Smooth muscle cell (in vitro differentiated cells): ENCODE results near the gene CACNA1D. TPM values are rescaled to one million over a fixed set of nuclear protein-coding genes. Genes with fewer than 3 reads are reported as not detected.

Experiments
- DNase-seq: peaks from one replicate; lab custom pipeline; 2025; ENCODE audit not compliant: unreplicated experiment; lab: John Stamatoyannopoulos, UW
- H2AFZ ChIP-seq: fragments of 200-600 bp; sonication (generic); 2 replicates; pipeline ENCODE4 v1.6.0; 2016; ENCODE audit warnings: antibody characterized with exemption, low read depth, mild to moderate bottlenecking
- H3F3A ChIP-seq: fragments of 200-600 bp; sonication (generic); 2 replicates; pipeline ENCODE4 v1.6.0; 2017; ENCODE audit warnings: antibody characterized with exemption, low read depth
- H3K27ac ChIP-seq: fragments of 200-600 bp; sonication (generic); 2 replicates; pipeline ENCODE4 v1.5.1; 2016; ENCODE audit warnings: low read depth, mild to moderate bottlenecking
- H3K27me3 ChIP-seq: fragments of 200-600 bp; sonication (generic); 2 replicates; pipeline ENCODE4 v1.6.1; 2016; ENCODE audit warnings: low read depth, mild to moderate bottlenecking
- H3K36me3 ChIP-seq: fragments of 200-600 bp; sonication (generic); 2 replicates; pipeline ENCODE4 v1.5.1; 2016; ENCODE audit warnings: low read depth
- H3K4me1 ChIP-seq: fragments of 200-600 bp; sonication (generic); 2 replicates; pipeline ENCODE4 v1.5.1; 2016; ENCODE audit warnings: low read depth
- H3K4me2 ChIP-seq: fragments of 200-600 bp; sonication (generic); 2 replicates; pipeline ENCODE4 v1.6.0; 2016; ENCODE audit warnings: mild to moderate bottlenecking
- H3K4me3 ChIP-seq: fragments of 200-600 bp; sonication (generic); 2 replicates; pipeline ENCODE4 v1.5.1; 2016; ENCODE audit warnings: mild to moderate bottlenecking
- H3K79me2 ChIP-seq: fragments of 200-600 bp; sonication (generic); 2 replicates; pipeline ENCODE4 v1.6.0; 2016; ENCODE audit warnings: low read depth, mild to moderate bottlenecking
- H3K9ac ChIP-seq: fragments of 200-600 bp; sonication (generic); 2 replicates; pipeline ENCODE4 v1.6.0; 2016; ENCODE audit warnings: low read depth
- H3K9me3 ChIP-seq: fragments of 200-600 bp; sonication (generic); replicated peaks from 2 replicates; pipeline ENCODE4 v1.5.1; 2016; ENCODE audit warnings: low read depth
- H4K20me1 ChIP-seq: fragments of 200-600 bp; sonication (generic); 2 replicates; pipeline ENCODE4 v1.6.0; 2016; ENCODE audit warnings: low read depth
- WGBS: methylation state at CpG from one replicate; pipeline ENCODE4 v1.1.7; 2016; ENCODE audit warnings: low lambda C conversion rate; 5-methylcytosine and 5-hydroxymethylcytosine counted together
- polyA plus RNA-seq: library from polyadenylated mRNA; unstranded; fragments of >200 nt; fragmentation: Nextera tagmentation; extraction: Ambion mirVana; gene quantifications from 2 replicates; pipeline ENCODE4 v1.2.1, GENCODE V29; 2016
- small RNA-seq: library from RNA; depleted of rRNA; stranded (forward); fragments of <200 nt; gene quantifications from one replicate; pipeline ENCODE3, GENCODE V24; 2014
- total RNA-seq: library from RNA; depleted of rRNA; stranded (reverse); fragments of >200 nt; gene quantifications from 2 replicates; pipeline ENCODE4 v1.2.3, GENCODE V29; 2014
- TF ChIP-seq, protein P1 (sequence below): fragments of 200-600 bp; sonication (generic); IDR thresholded peaks from 2 replicates; pipeline ENCODE4 v1.5.1; 2017; ENCODE audit warnings: borderline replicate concordance, mild to moderate bottlenecking, antibody characterized with exemption; ENCODE audit not compliant: insufficient read depth, poor library complexity, severe bottlenecking

CACNA1D gene
- total and polyA plus RNA-seq, 2 experiments from 2014 or later, result 0.63 to 1.4 TPM

DNA sequence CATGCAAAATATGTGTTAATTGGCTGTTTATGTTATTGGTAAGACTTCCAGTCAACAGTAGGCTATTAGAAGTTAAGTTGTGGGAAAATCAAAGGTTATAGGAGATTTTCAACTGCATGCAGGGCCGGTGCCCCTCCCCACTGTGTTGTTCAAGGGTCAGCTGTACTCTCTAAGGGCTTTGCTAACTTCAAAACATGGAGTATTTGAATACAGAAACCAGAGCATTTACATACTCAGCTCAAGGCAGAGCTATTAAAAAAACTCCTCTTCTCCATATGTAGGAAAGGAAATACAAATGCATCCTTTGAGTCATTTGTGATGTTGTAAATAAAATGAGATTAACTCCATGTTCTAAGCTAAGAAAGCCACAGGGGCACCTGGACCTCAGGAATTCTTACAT lies 368.7 kb downstream of the CACNA1D start:
- Histone ChIP-seq H3K27me3 (no peaks in the 10 kb centered on the region), H3K9me3 (no peaks in the 10 kb centered on the region), H3K79me2 (no peaks in the 10 kb centered on the region), H3K4me2 (no peak overlapping the region), H3K27ac (no peak overlapping the region), H2AFZ (no peak overlapping the region), H3K4me3 (no peak overlapping the region), H3F3A (no peaks in the 10 kb centered on the region), H3K36me3 (peaks cover 7% of the 10 kb centered on the region), H3K9ac (no peak overlapping the region), H4K20me1 (peaks cover 7% of the 10 kb centered on the region), H3K4me1 (no peaks in the 10 kb centered on the region)
- TF ChIP-seq, protein P1, sequence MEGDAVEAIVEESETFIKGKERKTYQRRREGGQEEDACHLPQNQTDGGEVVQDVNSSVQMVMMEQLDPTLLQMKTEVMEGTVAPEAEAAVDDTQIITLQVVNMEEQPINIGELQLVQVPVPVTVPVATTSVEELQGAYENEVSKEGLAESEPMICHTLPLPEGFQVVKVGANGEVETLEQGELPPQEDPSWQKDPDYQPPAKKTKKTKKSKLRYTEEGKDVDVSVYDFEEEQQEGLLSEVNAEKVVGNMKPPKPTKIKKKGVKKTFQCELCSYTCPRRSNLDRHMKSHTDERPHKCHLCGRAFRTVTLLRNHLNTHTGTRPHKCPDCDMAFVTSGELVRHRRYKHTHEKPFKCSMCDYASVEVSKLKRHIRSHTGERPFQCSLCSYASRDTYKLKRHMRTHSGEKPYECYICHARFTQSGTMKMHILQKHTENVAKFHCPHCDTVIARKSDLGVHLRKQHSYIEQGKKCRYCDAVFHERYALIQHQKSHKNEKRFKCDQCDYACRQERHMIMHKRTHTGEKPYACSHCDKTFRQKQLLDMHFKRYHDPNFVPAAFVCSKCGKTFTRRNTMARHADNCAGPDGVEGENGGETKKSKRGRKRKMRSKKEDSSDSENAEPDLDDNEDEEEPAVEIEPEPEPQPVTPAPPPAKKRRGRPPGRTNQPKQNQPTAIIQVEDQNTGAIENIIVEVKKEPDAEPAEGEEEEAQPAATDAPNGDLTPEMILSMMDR, result no peak
- WGBS, result 96% methylated on average over 1 of the region's 1 CpG
- no peak for DNase-seq

Small RNAs within 50 kb of the gene (small RNA-seq; reads per million reads assigned to genes)
- not detected for gene AC012467.1
- 280 reads per million, percentile 99 among the genes with 10 or more reads in this experiment for gene RF00154

Other genes with a start within 250 kb of the CACNA1D start
- 106 and 138 TPM in 2 replicates for gene TKT, start 238.6 kb upstream of the CACNA1D start, total RNA-seq
- gene TKT, start 238.6 kb upstream of the CACNA1D start, polyA plus RNA-seq, result 124 and 144 TPM in 2 replicates
- 24.7 and 29.6 TPM in 2 replicates for gene DCP1A, start 147.1 kb upstream of the CACNA1D start, total RNA-seq
- 43.5 and 51.3 TPM in 2 replicates for gene DCP1A, start 147.1 kb upstream of the CACNA1D start, polyA plus RNA-seq